ENCODE data around the gene NINJ2.
"Not testable (repeated sequence)": the region's sequence is repeated elsewhere in the genome, so short reads cannot be mapped to it uniquely, and the experiment has no call there.

NINJ2 gene, protein sequence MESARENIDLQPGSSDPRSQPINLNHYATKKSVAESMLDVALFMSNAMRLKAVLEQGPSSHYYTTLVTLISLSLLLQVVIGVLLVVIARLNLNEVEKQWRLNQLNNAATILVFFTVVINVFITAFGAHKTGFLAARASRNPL

DNA sequence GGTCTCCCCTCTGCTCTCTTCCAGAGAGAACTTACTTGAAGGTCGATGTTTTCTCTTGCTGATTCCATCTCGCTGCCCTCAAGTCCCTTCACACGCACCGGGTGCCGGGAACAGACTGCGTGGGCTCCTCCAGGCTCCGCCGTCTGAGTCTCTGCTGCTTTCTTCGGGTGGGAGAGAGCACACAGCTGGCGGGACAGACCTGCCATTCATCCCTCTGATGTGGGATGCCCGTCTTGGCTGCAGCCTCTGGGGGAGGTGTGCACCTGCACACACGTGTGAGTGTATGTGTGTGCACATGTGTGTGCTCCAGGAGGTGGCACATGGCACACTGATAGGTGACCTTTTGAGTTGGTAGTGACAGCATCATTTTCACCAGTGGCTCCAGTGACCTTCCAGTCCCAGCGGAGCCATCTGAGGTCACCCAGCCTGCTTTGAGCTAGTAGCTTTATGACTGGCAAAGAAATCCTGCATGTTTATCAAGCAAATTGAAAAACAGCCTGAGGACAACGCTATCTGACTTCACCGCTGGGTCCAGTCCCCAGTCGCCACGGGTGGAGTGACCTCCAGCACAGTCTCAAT, at the start of gene NINJ2:
NINJ2 (minus strand) TSS at position 153 of the 579 bp plus-strand sequence; CDS start at position 68, 85 bp downstream.
- DNase-seq = no peak

DNA sequence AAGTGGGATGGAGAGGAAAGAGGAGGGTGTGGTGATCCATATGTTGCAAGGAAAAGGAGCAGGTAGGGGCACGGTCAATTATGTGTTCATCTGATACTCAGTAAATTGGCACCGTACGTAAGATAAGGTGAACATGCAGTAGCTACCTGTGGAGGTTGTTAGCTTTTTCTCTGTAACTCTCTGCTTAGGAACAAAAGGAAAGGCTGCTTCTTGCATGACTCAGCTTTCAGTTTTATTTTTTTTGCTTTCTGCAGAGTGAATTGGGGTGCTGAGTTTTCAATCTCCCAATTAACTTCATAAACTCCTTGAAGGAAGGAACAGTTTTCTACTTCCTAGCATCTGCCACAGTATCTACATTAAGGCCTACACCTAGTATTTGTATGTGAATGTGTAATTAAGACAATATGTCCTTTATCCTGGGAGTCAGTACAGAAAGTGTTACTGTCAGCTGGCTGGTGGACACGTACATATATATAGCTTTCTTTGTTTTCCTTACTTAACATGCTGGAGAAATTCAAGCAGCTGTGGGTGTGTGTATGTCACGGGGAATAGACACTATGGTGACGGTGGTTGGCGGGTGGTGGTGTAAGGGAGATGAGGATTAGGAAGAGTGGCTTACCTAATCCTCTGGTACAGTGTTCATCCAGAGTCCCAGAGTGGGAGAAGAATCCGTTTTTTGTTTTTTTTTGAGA, 49.1 kb upstream of the NINJ2 start:
- peak in 1 of 2 donors; percentile 39 for DNase-seq

DNA sequence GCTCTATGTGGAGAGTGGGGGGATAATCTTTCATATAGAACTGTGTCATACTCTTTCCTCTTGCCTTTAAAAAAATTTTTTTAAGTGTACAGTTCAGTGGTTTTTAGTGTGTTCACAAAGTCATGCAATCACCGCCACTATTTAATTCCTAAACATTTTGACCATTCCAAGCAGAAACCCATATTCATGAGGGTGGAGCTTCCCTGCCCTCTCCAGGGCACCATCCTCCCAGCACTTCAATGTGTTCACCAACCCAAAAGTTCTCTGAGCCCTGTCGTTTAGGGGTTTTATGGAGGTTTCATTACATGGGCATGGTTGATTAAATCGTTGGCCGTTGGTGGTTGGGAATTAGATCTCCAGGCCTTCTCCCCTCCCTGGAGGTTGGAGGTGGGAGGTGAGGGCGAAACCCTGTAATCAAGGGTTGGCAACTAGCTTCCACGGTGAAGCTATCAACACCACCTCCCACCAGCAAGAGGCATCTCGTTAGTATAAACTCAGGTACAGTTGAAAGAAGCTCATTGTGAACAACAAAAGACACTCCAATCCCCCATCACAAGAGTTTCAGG, 46.3 kb upstream of the NINJ2 start:
- no peak for DNase-seq

DNA sequence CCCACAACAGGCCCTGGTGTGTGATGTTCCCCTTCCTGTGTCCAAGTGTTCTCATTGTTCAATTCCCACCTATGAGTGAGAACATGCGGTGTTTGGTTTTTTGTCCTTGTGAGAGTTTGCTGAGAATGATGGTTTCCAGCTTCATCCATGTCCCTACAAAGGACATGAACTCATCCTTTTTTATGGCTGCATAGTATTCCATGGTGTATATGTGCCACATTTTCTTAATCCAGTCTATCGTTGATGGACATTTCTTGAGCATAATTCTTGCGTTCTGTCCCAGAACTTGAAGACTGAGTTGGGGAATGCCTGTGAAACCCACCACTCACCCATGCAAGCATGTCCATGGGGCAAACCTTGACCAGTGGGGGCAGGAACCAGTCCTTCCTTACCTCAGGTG, 44.8 kb upstream of the NINJ2 start:
- not testable (repeated sequence) for DNase-seq

DNA sequence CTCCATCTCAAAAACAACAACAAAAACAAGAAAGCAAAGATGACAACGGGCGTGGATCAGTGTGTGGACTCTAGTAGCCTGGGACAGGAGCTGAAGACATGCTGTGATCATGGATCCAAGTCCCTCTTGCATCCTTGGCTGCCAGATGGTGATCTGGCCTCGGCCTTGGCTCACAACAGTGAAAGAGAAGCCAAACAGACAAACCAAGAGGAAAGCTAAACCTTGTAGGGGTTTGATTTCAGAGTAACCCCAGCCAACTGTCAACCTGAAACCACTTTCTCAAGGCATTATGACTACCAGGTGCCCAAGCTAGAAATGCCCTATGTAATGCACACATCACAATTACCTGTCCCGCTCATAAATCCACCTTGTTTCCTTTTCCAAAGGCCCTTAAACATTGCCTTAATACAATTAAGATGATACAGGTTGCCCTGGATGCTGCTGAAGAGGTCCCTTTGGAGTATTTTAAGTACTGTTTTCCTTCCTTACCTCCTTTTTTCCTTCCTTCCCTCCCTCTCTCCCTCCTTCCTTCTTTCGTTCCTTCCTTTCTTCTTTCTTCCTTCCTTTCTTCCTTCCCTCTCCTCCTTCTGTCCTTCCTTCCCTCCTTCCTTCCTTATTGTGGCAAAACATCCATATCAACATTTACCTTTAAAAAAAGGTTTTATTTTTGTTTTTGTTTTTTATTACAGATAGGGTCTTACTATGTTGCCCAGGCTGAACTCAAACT, 41.4 kb upstream of the NINJ2 start:
- DNase-seq = no peak

DNA sequence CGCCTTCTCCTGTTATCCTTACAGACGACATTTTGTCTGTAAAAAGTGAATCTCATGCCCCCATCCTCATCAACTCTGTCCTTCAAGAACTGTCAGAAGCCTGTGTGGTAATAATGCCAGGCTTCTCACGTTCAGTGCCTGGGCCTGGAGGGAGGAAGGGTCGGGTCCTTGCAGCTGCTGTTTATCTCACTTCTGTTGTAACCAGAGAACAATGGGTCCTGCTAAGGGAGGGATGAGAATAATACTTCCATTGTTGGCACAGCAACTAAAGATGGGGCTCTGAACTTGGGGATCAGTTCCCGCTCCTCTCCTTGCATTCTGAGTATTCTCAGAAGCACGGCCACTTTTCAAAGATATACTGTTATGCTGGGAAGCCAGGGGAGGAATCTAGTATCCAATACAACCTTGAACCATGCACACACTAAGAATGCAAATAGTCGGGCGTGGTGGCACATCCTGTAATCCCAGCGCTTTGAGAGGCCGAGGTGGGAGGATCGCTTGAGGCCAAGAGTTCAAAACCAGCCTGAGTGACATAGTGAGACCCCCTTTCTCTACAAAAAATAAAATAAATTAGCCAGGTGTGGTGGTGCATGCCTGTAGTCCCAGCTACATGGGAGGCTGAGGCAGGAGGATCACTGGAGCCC, 38.8 kb upstream of the NINJ2 start:
- no peak for DNase-seq

DNA sequence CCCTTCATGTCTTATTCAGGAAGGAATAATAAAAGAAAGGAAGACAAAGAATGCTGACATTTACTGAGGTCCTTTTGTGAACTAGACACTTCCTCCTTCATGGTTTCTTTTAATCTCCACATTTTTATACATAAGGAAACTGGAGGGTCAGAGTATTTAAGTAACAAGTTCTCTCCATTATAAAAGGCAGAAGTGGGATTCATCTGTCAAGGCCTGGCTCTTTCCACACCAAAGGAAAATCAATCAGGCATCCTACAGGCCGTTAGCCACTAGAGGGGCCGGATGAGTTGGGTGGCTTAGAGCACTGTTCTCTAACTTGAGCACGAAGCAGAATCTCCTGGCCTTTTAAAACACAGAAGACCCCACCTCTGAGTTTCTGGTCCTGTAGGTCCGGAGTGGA, 36.8 kb upstream of the NINJ2 start:
- no peak for DNase-seq

DNA sequence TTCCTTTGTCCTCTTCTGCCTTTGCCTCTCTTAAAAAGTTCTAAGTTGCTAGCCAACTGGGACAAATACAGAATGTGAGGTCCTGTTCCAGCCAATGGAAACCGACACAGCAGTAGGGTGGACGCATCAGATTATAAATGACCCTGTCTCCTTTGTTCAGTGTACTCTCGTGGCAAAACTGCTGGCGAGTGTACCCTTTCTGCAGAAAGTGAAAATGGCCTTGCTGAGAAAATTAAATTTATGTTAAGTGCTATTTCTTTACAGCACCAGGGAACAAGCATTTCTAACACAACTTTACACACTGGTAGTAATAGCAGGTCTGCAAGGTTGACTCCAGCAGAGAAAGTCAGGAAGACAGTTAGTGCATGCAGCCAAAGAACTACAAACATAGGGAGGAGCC, 35.0 kb upstream of the NINJ2 start:
- not testable (repeated sequence) for DNase-seq

DNA sequence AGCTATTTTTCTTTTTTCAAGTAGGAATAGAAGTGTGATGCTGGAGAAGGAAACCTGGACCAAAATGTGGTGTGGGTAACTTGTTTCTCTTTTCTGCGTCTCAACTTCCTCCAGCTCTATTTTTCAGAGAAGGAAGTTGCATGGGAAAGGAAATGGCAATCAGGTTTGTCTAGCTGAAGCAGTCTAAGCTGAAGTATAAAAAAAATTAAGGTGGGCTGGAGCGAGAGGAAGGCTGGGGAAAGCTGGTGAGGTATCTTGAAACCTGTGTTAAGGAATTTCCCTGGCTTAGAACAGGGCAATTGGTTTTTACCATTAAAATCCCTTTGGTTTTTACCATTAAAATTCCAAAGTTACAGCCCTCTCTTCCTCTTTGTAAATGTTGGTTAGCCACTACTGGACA, 34.2 kb upstream of the NINJ2 start:
- DNase-seq = peak; percentile 47 to 53

DNA sequence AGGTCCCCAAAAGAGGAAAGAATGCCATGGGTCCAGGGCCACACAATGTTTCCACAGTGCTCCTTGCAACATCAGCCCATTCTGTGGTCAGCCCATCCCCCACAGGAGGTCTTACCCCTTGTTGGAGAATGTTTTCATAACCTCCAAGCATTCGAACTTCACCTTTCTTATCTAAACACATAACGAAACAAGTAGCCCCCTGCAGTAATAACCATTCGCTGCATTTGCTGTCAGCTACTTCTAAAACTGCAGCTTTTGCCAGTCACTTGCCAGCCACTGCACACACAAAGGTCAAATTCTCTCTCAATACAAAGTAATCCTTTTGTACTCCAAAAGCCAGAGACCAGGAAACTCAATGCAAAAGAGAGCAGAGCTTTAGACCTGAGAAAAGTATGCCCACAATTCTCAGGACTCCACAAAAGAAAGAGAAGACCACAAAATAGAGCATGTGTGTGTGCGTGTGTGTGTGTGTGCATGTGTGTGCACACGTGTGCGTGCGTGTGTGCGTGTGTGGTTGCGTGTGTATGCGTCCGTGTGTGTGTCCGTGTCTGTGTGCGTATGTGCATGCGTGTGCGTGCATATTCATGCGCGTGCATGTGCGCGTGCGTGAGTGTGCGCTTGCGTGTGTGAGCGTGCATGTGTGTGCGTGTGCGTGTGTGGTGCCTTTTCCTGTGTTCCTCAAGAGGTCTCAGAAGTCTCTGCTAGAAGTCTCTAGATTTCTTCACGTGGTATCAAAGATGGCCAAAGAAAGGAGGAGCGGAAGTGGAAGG, 31.7 kb upstream of the NINJ2 start:
- no peak for DNase-seq

DNA sequence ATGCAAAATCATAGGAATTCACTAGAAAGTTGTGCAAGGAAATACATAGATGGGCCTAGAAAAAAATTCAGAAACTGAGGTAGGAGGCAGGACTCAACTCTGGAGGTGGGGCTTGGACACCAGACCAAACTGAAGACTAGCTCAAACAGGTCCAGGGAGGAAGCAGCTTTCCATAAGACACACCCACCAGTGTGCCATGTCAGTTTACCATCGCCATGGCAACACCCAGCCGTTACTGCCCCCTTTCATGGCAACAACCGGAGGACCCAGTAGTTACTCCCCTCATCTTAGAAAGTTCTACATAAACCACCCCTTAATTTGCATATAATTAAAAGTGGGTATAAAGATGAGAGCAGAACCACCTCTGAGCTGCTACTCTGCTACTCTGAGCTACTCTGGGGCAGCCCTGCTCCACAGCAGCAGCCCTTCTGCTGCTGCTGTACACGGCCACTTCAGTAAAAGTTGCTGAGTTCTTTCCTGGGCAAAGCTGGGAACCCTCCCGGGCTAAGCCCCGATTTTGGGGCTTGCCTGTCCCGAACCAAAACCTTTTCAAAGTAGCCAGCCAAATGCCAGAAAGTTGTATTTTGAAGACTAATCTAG, 30.8 kb upstream of the NINJ2 start:
- DNase-seq = no peak

DNA sequence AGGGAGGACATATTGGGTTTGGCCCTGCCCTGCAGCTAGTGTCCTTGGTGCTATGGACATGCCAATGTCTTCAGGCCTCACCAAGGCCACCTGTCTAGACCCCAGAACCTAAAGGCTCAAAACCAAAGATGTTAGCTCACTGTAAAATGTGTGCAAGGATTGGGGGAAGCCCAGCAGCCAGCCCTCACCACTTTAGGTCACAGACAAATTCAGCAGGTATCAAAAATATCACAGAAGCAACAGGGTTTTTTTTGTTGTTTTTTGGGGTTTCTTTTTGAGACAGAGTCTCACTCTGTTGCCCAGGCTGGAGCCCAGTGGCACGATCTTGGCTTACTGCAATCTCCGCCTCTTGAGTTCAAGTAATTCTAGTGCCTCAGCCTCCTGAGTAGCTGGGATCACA, 29.0 kb upstream of the NINJ2 start:
- DNase-seq = no peak

DNA sequence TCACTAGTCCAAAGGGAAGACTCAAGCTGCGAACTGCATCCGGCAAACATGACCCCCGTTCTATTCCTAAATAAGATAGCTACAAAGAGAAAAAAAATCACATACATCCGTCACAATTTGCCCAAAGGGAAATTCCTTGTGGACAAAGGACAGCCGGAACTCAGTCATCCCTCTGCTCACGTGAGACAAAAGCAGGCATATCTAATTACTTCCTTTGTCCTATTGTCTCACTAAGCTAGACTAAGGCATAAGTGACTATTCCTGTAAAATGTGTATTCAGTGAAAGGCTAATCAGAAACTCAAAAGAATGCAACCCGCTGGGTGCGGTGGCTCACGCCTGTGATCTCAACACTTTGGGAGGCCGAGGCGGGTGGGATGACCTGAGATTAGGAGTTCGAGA, 27.2 kb upstream of the NINJ2 start:
- DNase-seq = no peak

DNA sequence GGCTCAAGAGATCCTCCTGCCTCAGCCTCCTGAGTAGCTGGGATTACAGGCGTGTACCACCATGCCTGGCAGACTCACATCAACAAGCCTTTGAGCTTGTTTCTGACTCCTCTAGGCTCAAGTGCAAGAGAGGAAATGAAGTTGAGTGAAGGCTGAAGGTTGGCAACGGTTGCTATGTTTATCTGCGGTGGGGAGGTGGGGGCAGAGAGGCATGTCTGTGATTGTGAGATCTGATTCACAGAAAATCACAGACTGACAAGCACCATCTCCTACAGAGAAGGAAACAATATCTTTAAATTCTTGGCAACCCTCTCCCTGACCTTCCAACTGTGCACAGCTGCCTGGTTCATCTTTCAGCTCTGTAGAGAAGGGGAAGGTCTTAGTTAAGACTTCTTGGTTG, 22.1 kb upstream of the NINJ2 start:
- DNase-seq = peak; percentile 62 to 65

DNA sequence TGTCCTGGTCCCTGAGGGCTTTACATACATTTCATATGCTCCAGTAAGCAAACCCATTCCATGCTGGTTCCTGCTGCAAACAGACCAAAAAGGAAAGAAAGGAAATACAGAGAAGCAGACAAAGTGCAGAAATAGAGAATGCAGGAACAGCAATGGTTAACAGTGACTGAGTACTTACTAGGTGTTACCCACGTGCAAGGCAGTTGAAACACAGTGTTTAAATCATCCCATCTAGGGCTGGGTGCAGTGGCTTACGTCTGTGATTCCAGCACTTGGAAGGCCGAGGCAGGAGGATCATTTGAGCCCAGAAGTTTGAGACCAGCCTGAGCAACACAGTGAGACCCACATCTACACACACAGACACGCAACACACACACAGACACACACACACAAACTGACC, 21.2 kb upstream of the NINJ2 start:
- DNase-seq = no peak

DNA sequence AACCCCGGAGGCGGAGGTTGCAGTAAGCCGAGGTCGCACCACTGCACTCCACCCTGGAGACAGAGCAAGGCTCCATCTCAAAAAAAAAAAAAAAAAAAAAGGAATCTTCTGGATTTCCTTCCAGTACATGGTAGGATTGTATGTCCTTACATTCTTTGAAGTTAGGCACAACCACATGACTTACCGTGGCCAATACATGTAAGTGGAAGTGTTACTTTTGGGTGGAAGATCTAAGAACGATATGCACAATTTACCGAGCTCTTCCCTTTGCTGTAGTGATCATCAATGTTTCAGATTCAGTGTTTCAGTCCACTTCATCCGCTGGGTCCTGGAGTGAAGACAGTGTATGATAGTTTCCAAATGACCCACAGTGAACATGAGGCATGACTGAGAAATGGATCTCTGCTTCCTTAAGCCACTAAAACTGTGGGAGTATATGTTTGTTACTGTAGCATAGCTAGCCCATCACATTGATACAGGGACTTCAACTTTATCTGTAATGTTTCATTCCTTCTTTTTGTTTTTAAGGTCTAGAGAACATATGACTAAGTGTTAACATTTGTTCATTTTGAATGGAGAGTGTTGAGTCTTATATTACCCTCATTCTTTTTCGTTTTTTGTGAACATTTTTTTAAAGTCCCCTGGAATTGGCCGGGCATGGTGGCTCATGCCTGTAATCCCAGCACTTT, 18.5 kb upstream of the NINJ2 start:
- no peak for DNase-seq

DNA sequence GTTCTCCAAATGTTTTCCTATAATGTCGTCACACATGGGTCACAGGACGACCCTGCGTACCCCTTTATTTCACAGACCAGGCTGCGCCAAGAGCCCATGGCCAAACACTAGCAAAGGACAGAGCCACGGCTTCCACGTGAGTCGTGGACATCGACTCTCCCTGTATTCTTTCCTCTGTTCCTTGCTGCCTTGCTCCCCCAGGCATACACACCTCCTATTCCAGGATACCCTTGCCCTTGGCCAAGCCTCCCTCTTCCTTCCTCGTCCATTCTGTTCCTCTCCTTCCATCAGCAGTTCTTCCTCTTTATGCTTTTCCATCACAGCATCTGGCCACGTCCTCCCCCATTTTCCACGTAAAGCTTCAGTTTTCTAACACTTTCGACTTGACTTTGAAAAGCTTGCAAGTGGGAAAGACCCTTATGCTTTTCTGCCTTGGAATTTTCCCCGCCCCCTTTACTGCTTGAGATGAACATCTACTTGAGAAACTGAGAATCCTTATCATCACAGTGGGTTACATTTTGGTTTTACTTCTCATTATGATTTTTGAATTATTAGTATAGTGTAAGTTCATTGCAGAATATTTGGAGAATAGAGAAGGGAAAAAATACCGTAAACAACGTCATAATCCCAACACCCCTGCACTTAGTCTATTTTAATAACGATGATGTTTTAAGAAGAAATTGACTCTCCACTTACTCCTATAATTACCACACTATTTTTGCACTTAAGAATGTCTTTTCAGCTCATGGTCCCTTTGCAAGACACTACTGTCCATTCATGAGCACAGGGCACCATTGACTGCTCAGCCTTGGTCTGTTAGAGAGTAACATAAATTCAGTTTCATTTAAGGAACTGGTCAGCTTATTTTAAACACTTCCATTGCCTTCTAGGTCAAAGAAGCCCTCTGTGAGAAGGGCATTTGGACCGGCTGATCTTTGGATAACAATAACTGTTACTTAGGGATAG, 15.8 kb upstream of the NINJ2 start:
- DNase-seq = no peak

DNA sequence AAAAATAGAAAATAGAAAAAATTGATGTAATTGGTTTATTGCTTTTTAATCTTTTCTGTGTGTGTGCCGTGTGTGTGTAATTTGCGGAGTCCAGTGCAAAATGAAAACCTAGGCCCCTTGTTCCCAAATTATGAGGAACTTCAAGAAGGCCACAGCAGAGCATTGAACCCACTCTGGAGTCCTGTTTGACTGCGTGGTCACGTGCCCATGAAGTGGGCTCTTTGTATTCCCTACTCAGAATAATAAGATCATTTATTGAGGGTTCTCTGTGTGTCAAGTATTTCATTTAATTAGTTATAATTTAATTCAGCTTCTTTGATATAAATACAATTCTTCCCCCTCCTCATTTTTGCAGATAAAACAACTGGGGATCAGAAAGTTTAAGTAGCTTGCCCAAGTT, 12.3 kb upstream of the NINJ2 start:
- DNase-seq = no peak

DNA sequence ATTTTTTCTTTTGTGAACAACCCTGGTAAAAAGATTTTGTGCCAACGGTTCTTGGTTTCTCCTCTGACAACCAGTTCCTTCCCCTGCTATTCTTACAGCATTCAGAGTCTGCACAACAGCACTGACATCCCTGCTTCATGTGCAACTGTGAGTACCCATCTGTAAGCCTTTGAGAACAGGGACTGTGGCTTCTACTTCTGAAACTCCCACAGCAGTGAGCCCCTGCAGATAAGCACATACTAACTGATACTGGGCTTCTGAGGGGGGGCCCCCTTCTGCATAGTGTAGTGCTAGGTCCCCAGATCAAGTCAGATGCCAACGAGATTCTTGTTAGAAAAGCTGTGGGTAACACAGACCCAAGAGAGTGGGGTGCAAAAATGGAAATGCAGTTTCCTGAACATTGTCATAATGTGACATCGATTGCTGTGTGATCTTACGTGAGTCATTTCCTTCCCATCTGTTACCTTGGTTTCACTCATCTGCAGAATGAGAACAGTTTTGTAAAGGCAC, 11.1 kb upstream of the NINJ2 start:
- DNase-seq = peak; percentile 37 to 39

DNA sequence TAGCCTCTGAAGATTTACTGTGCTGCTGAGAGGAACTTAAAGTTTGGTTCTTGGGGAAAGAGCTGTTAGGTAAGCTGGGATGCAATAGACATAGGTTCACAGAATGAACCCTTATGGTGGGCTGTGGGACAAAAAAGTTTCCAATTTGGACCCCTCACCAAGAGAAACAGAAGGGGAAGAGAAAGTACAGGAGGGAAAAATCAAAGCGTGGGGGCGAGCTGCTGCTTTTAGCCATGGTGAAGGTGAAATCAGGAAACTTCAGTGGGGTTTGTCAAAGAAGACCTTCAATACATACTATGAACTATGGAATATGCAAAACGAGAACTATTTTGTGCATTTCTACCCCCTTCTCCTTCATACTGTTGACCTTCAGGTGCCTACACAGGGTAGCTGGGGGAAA, 10.6 kb upstream of the NINJ2 start:
- no peak for DNase-seq

Data from inflammatory macrophage treated with lipopolysaccharide for 1 hour (primary cell).